ENCODE data around the gene BACH2. TPM values are rescaled to one million over a fixed set of nuclear protein-coding genes. Genes with fewer than 3 reads are reported as not detected.

Gene BACH2
- total RNA-seq, 2 donors from 2014 or later, result 3.0 to 22.9 TPM

DNA sequence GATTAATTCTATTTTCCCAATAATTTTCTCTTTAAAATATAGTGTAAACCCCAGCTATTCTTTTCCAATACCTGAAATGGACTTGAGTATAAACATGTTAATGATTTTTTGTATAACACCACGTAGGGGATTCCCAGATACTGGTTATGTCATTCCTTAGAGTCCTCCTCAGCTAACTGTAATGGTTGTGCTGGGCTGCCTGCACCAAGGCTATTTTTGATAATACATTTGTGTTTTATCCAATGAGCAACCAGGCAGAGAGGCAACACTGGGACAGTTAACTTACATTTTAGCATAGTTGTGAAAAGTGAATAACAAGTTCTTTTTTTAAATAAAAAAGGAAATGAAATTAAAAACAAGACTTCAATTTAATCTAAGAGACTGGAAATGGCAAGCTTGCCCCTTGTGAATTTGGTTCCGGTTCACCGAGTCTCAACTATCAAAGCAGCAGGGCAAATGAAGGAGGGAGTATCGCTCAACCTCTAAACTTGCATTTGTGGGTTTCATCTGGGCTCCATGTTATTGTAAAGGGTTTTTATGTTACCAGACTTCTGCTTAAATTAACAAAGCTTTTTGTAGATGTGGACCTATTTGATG is 18.8 kb upstream of the BACH2 start:
- no peaks in the 10 kb centered on the region for H3K36me3 Mint-ChIP-seq (ENCODE audit: low read depth)
- ATAC-seq (replicated peaks), result no peak
- H3K27ac Mint-ChIP-seq, result no peak overlapping the region
- H3K9me3 Mint-ChIP-seq, result no peaks in the 10 kb centered on the region
- H3K4me3 Mint-ChIP-seq, result no peak overlapping the region
- no peaks in the 10 kb centered on the region for H3K27me3 Mint-ChIP-seq
- H3K4me1 Mint-ChIP-seq, result peaks cover 11% of the 10 kb centered on the region

DNA sequence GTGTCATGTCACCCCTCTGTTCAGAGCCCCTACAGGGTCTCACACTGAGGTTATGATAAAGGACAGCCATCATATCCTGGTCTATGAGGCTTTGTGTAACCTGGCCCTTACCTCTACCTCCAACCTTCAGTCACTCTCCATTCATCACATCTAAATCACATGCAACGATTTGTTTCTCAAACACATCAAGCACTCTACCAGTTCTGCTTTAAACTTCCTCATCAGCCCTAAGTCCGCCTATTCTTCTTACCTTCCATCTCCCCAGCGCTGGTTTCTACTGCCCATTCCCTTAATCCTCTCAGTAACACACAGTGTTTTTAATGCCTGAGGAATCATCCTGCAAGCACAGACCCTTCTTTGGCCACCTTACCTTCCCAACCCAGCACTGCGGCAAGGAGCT is 17.9 kb upstream of the BACH2 start:
- Mint-ChIP-seq H3K36me3 (ENCODE audit: low read depth) (no peaks in the 10 kb centered on the region), H3K4me1 (peaks cover 6% of the 10 kb centered on the region), H3K4me3 (no peak overlapping the region), H3K9me3 (no peaks in the 10 kb centered on the region), H3K27me3 (peaks cover 3% of the 10 kb centered on the region), H3K27ac (no peak overlapping the region)
- no peak for ATAC-seq (replicated peaks)

DNA sequence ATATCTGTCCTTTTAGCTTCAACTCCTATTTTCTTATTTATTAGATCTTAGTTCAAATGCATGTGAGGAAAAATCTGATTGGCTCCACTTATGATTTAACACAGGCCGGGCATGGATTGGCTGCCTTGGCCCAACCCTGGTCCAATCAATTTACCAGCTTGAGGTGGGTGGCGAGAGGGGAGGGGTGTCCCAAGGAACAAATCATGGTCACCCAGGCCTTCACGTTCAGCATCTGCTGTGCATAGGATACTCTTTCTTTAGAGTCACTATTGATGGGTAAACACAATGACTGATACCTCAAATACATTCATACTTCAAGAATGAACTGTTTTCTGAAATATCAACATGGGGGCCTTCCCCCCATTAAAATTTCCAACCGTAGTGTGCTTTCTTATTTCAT is 14.9 kb upstream of the BACH2 start:
- Mint-ChIP-seq H3K27ac (no peak overlapping the region), H3K4me3 (no peak overlapping the region), H3K36me3 (ENCODE audit: low read depth) (no peaks in the 10 kb centered on the region), H3K9me3 (no peaks in the 10 kb centered on the region), H3K27me3 (peaks cover 3% of the 10 kb centered on the region), H3K4me1 (no peaks in the 10 kb centered on the region)
- no peak for ATAC-seq (replicated peaks)

DNA sequence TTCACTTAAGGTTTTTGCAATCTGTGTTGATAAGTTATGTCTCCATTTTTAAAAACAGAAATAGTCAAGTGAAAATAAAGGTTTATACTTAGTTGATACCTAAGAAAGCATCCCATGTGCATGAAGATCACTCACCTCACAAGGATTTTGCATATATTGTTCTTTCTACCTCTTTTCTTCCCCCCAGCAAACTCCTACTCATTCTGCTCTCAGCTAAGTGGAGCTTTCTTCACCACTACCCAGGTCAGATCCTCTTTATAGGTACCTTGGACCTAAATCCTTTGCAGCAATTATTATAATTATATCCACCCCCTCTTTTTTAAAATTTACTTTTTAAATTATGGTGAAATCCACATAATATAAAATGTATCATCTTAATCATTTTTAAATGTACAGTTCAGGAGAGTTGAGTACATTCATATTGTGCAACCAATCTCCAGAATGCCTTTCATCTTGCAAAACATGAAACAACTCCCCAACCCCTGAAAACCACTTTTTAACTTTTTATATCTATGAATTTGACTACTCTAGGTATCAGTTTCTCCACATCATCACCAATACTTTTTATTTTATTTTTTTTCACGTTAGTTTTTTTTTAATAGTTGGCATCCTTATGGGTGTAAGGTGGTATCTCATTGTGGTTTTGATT is 9.3 kb upstream of the BACH2 start:
- H3K4me1 Mint-ChIP-seq, result peaks cover 11% of the 10 kb centered on the region
- no peaks in the 10 kb centered on the region for H3K36me3 Mint-ChIP-seq (ENCODE audit: low read depth)
- H3K4me3 Mint-ChIP-seq, result no peak overlapping the region
- peaks cover 19% of the 10 kb centered on the region for H3K27me3 Mint-ChIP-seq
- no peak overlapping the region for H3K27ac Mint-ChIP-seq
- peak; percentile 74 for ATAC-seq (replicated peaks)
- H3K9me3 Mint-ChIP-seq, result no peaks in the 10 kb centered on the region

DNA sequence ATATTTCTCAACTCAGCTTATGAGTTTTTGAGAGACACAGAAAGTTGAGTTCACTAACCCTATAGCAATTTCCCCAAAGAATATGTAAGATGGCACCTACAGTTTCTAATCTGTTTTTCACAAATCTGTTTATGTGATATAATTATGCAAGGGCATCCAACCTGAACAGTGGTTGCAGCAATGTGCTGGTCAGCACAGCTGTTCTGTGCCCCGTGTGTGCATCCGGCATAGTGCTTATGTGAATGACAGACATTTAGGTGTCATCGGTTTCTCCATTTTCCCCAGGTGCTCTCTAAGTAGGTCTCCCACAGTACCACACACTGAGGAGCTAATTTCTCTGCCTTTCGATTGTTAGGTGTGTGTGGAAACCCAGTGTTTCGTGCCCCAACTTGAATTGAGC is 7.7 kb upstream of the BACH2 start:
- no peaks in the 10 kb centered on the region for H3K36me3 Mint-ChIP-seq (ENCODE audit: low read depth)
- H3K27ac Mint-ChIP-seq, result no peak overlapping the region
- no peak for ATAC-seq (replicated peaks)
- no peaks in the 10 kb centered on the region for H3K9me3 Mint-ChIP-seq
- peaks cover 11% of the 10 kb centered on the region for H3K4me1 Mint-ChIP-seq
- H3K27me3 Mint-ChIP-seq, result peaks cover 20% of the 10 kb centered on the region
- no peak overlapping the region for H3K4me3 Mint-ChIP-seq

DNA sequence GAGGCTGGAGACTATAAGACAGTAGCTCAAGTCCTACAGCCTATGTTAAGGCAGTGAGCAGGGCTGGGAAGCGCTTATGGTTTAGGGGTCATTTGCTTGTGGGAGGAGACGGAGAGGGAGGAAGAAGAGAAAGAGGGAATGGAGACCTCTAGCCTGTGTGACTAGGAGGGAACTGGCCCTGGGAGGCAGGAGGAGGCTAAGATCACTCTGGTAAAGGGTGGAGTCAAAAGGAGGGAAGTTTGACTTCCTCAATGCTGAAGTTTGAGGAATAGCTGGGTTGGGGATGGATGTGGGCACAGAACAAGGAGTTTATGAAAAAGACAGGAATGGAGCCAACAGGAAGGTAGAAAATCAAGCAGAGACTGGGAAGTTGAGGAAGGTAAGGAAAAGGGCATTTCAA is 6.4 kb upstream of the BACH2 start:
- Mint-ChIP-seq H3K36me3 (ENCODE audit: low read depth) (no peaks in the 10 kb centered on the region), H3K4me3 (no peak overlapping the region), H3K9me3 (no peaks in the 10 kb centered on the region), H3K27ac (no peak overlapping the region), H3K4me1 (peaks cover 11% of the 10 kb centered on the region), H3K27me3 (peaks cover 20% of the 10 kb centered on the region)
- ATAC-seq (replicated peaks), result no peak

DNA sequence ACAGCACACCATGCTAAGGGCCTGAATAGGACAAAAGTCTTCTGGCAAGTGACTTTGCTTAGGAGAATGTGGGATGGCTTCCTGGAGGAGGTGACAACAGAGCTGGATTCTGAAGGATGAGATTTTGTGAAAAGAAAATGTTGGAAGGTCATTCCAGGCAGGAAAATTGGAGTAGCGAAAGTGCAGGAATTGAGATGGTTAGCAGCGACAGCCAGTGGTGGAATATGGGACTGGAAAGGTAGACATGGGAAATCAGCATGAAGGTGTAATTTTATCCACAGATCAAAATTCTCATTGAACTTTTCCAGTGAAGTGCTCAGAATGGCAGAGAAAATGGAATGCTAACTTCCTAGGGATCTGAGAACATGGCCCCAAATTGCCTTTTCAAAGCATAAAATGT is 5.7 kb upstream of the BACH2 start:
- Mint-ChIP-seq H3K4me3 (no peak overlapping the region), H3K27ac (no peak overlapping the region), H3K9me3 (no peaks in the 10 kb centered on the region), H3K4me1 (peaks cover 11% of the 10 kb centered on the region), H3K27me3 (peaks cover 20% of the 10 kb centered on the region), H3K36me3 (ENCODE audit: low read depth) (no peaks in the 10 kb centered on the region)
- no peak for ATAC-seq (replicated peaks)

DNA sequence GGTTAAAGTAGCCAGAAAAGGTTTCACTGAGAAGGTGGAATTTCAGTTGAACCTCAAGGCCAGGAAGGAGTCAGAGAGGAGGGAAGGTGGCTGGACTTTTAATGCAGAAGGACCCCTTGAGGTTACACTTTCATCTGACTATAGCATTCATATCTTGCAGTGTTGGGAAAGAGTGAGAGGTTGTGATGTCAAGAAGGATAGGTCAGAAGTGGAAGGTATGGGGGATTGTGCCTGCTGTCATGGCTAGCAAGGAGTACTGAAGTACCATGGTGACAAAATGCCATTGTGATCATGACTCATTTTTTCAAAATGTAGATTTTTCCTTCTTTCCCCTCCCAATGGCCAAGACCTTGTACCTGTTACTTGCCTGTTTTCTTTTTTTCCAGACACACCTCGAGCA is 5.2 kb upstream of the BACH2 start:
- Mint-ChIP-seq H3K9me3 (no peaks in the 10 kb centered on the region), H3K4me1 (peaks cover 11% of the 10 kb centered on the region), H3K27ac (no peak overlapping the region), H3K36me3 (ENCODE audit: low read depth) (no peaks in the 10 kb centered on the region), H3K27me3 (peaks cover 20% of the 10 kb centered on the region), H3K4me3 (no peak overlapping the region)
- ATAC-seq (replicated peaks), result no peak

DNA sequence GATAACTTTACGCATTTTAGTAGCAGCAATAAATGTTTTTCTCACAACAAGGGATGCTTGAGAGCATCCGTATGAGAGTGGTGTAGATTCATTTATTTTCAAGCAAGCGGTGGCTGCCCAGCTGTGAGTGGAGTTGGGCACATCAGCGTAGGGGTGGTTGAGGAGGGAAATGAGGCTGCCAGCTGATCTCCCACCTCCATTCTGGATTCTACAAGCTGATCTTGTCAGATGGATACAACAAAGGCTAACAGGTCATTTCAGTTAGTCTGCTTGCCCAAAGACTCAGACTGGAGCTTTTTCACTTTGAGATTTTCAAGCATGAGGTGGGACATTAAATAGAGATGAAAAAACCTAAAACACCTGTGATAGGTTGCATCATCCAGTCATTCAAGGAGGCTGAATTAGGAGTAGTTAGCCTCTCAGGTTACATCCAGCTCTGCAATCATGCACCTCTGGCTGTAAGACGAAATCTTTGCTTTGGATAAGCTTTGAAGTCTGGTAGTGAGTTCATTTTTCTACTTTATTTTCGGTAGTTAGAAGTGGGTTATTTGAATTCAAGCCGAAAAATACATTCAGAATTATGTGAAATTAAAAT is 1.9 kb upstream of the BACH2 start:
- Mint-ChIP-seq H3K9me3 (no peaks in the 10 kb centered on the region), H3K4me1 (peaks cover 14% of the 10 kb centered on the region), H3K4me3 (no peak overlapping the region), H3K36me3 (ENCODE audit: low read depth) (peaks cover 12% of the 10 kb centered on the region), H3K27me3 (peaks cover 18% of the 10 kb centered on the region), H3K27ac (no peak overlapping the region)
- ATAC-seq (replicated peaks), result no peak

DNA sequence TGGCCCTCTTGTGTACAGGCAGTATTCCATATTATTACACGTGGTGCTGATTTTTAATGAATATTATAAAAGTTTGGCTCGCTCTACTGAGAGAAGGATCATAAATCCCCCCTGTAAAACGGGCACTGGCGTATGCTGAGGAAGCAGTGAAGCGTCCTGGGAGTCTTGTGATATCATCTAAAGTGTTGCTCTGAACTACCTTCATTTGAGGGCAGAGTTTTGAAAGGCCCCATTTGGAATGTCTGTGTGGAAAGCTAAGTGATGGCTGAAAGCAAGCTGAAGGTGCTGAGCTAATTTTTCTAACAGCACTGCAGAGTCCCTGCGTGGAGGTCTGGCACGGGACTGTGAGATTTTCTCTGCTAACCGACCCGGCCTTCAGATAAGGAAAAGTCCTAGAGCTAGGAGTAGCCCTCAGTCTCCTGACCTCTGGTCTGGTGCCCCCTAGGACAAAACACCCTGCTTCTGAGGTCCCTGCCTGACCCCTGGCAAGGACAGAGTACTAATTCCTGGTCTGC is 1.3 kb upstream of the BACH2 start:
- Mint-ChIP-seq H3K36me3 (ENCODE audit: low read depth) (peaks cover 12% of the 10 kb centered on the region), H3K27ac (no peak overlapping the region), H3K4me3 (peak overlapping the region; percentile 89), H3K27me3 (peaks cover 11% of the 10 kb centered on the region), H3K4me1 (peaks cover 18% of the 10 kb centered on the region), H3K9me3 (no peaks in the 10 kb centered on the region)
- no peak for ATAC-seq (replicated peaks)

DNA sequence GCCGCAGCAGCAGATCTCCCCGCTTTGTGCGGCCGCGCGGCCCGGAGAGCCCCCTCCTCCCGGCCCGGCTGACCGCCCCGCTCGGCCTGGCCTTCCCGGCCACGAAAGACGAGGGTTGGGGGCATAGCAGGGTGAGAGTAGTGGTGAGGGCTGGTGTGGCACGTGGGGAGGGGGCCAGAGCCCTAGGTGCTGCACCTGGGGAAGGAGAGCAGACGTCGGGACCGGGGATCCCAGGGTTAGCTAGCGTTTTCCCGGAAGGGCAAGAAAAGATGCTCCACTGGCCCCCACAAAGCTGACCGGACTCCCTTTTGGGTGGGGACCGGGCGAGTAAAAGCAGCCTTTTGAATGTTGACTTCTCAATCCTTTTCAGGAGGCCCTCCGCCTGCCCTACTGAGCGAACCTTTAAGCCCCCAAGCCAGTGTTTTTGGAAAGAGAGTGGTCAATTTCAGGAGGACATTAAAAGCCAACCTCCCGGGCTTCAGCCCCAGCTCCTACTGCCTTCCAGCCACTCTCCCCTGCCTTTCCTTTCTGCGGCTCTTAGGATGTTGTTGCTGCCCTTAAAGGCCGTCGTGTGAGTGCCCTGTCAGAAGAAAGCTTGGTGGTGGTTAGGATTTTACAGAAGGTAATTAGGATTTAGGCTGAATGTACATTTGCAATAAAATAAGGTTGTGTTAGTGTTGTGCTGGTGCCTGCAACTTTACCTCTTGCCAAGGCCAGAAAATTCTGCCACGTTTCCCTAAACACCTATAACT is 648 bp upstream of the BACH2 start:
- H3K27me3 Mint-ChIP-seq, result peaks cover 9% of the 10 kb centered on the region
- H3K27ac Mint-ChIP-seq, result no peak overlapping the region

DNA sequence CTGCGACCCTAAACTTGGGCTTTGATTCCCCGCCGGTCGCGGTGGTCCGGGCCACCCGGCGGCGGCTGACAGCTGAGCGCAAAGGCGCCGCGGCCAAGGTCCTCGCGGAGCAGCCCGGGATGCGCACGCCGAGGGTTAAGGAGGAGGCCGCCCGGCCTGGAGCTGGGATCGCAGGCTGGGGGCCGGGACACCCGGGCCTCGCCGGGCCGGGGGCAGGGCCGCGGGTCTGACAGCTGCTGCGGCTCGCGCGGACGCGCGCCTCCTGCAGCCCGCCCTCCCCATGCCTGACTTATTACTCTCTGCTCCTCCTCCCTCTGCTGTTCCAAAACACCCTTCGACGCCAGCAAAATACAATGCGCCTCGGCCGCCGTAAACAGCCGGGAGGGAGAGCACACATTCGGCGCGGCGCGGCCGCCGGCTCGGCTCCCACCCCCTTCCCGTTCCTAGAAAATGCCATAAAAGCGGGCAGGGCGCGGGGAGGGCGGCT is 746 bp downstream of the BACH2 start:
- Mint-ChIP-seq H3K36me3 (ENCODE audit: low read depth) (peaks cover 30% of the 10 kb centered on the region), H3K9me3 (no peaks in the 10 kb centered on the region), H3K4me1 (peaks cover 16% of the 10 kb centered on the region), H3K27ac (peak overlapping the region; percentile 84), H3K4me3 (peak overlapping the region; percentile 89), H3K27me3 (peaks cover 6% of the 10 kb centered on the region)
- ATAC-seq (replicated peaks), result peak; percentile 63

More for the DNA sequence above, 648 bp upstream of the BACH2 start:
- H3K9me3 Mint-ChIP-seq, result no peaks in the 10 kb centered on the region
- peaks cover 18% of the 10 kb centered on the region for H3K4me1 Mint-ChIP-seq
- H3K4me3 Mint-ChIP-seq, result peak overlapping the region; percentile 89
- peaks cover 17% of the 10 kb centered on the region for H3K36me3 Mint-ChIP-seq (ENCODE audit: low read depth)
- ATAC-seq (replicated peaks), result no peak

DNA sequence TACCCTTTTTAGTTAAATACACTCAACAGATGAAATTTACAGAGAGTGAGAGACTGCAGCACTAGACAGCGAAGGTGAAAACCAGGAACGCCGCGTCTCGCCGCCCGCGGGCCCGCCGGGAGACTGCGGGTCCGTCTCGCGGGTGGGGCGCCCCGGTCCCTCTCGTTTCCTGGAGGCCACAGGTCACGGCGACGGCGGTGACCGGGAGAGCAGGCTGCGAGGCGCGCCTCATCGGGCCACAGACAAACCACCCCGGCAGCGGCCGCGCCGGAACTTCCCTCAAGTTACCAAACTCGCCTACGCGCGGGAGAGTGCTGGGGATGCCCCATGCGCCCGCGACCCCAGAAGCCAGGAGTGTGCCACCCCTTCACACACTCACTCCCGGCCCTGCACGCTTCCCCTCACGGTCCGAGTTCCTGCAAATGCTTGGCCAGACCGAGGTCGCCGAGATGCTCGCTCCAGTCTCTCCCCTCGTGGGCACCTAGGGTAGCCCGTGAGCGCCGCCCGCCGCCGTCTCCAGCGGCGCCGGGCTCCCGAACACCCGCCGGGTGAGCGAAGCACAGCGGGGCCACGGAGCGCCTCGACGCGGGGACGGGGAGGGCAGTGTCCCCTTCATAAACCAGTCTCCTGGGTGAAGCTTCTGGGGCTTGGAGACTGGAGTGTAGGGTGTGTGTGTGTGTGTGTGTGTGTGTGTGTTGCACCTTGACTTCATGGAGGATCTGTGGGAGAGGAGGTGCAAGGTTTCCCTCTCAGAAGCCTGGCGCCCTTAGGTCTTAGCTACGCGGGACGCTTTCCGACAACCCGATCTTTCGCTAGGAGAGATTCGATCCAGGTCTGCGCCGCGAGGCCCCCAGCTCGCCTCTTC is 1.4 kb downstream of the BACH2 start:
- ATAC-seq (replicated peaks), result peak; percentile 59
- Mint-ChIP-seq H3K9me3 (no peaks in the 10 kb centered on the region), H3K27ac (peak overlapping the region; percentile 84), H3K27me3 (peaks cover 5% of the 10 kb centered on the region), H3K4me3 (peak overlapping the region; percentile 89), H3K4me1 (peaks cover 23% of the 10 kb centered on the region), H3K36me3 (ENCODE audit: low read depth) (peaks cover 36% of the 10 kb centered on the region)

DNA sequence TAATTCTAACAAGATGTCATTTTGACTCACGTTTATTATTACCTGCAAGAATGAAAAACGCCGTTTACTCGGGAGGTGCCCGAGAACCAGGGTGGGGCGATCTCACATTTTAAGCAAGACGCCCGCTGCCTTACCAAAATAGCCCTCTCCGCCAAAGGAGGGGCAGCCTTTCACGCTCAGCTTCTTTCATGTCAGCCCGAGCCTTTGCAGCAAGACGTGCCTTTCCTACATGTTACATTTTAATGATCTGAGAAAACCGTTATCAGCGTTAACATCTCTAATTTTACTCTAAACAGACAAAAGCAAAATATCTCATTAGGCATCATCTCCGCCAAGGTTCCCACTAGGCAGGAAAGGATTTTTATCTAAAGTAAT is 2.0 kb downstream of the BACH2 start:
- ATAC-seq (replicated peaks), result no peak
- Mint-ChIP-seq H3K36me3 (ENCODE audit: low read depth) (peaks cover 41% of the 10 kb centered on the region), H3K27me3 (peaks cover 3% of the 10 kb centered on the region), H3K9me3 (no peaks in the 10 kb centered on the region), H3K27ac (peak overlapping the region; percentile 84), H3K4me3 (peak overlapping the region; percentile 89), H3K4me1 (peaks cover 23% of the 10 kb centered on the region)

All from activated T-helper 17 cell treated with anti-CD3 and anti-CD28 coated beads, Interleukin-2, amount 50 U/mL, for 72 hours (primary cell).